Transverse colon (tissue), 4 donors: ENCODE results near the gene OR5H2. TPM values are rescaled to one million over a fixed set of nuclear protein-coding genes. Genes with fewer than 3 reads are reported as not detected.
A peak's percentile ranks its signal among the peaks of the same experiment; 100 is the strongest.

Experiments used
- DNase-seq: peaks from one replicate; pipeline ENCODE4 v3.0.0-alpha.2; 2019
- H3K27ac ChIP-seq, 4 donors: fragments of 200-600 bp; sonication (generic); 2 replicates each; pipeline ENCODE4 v1.5.1; 2016 to 2018; ENCODE audit warnings: inconsistent platforms in 4 of 4
- H3K27me3 ChIP-seq: fragments of 200-600 bp; sonication (generic); 2 replicates; pipeline ENCODE4 v1.5.1; 2017; ENCODE audit warnings: inconsistent platforms
- H3K36me3 ChIP-seq, 4 donors: fragments of 200-600 bp; sonication (generic); 2 replicates each; pipeline ENCODE4 v1.5.1; 2017 to 2019; ENCODE audit warnings: inconsistent platforms in 4 of 4
- H3K4me1 ChIP-seq, 4 donors: fragments of 200-600 bp; sonication (generic); 2 replicates each; pipeline ENCODE4 v1.5.1; 2017 to 2020; ENCODE audit warnings: inconsistent platforms in 4 of 4
- H3K4me3 ChIP-seq, 4 donors: fragments of 200-600 bp; sonication (generic); 1 replicate in 1 of 4; 2 replicates in 3 of 4; pipeline versions ENCODE4 v1.5.1 to v1.6.1; 2017 to 2019; ENCODE audit warnings: inconsistent platforms in 4 of 4
- H3K9me3 ChIP-seq, 2 donors: fragments of 200-600 bp; sonication (generic); 2 replicates each; pipeline ENCODE4 v1.5.1; 2017 to 2019; ENCODE audit warnings: inconsistent platforms in 2 of 2
- EP300 ChIP-seq: sonication (generic); formaldehyde crosslinking; IDR thresholded peaks from one replicate; pipeline ENCODE4 v1.6.1; 2017; ENCODE audit warnings: antibody characterized with exemption, low read depth
- POLR2A ChIP-seq: fragments of 450-650 bp; IDR thresholded peaks from one replicate; pipeline ENCODE4 v1.6.1; 2016; ENCODE audit warnings: antibody characterized with exemption, mild to moderate bottlenecking, moderate library complexity
- POLR2AphosphoS5 ChIP-seq, 3 donors: sonication (generic); formaldehyde crosslinking; IDR thresholded peaks; one replicate each; pipeline ENCODE4 v1.6.1; 2016; ENCODE audit warnings: antibody characterized with exemption in 3 of 3
- WGBS, 2 donors: methylation state at CpG; one replicate each; pipeline ENCODE4 v1.1.5; 2018; ENCODE audit warnings: low coverage in 1 of 2; 5-methylcytosine and 5-hydroxymethylcytosine counted together
- in situ Hi-C, 4 donors: fragments of 200-750 bp; cut with MboI; loops; one replicate each; pipeline versions ENCODE4 v1.15.0 to v1.15.1; 2017; ENCODE audit warnings: low sequenced_read_pairs in 3 of 4, low pct_ligation_motif_present in 1 of 4, low pct_unique_long_range_greater_than_20kb in 1 of 4
- intact Hi-C: fragments of 100-400 bp; cut with DNase I; formaldehyde crosslinking; loops from one replicate; pipeline ENCODE4 v1.15.1; 2023; ENCODE audit warnings: low total_unique reads
- total RNA-seq, 4 donors: library from RNA; depleted of rRNA; stranded (reverse); fragments of >200 nt; gene quantifications; one replicate each; pipeline ENCODE4 v1.1.0, GENCODE V29; 2016
- TF ChIP-seq, protein P1 (sequence below), 5 experiments: fragments of 200-600 bp in 3 of 5; fragments of 450-650 bp in 2 of 5; sonication (generic) in 3 of 5; IDR thresholded peaks; 1 replicate in 2 of 5; 2 replicates in 3 of 5; pipeline ENCODE4 v1.5.1; 2016 to 2017; ENCODE audit warnings: antibody characterized with exemption in 5 of 5, inconsistent platforms in 3 of 5, mild to moderate bottlenecking in 2 of 5, moderate library complexity in 1 of 5

Gene OR5H2
- total RNA-seq, 4 donors from 2014 or later, result not detected

GRCh38 chr3:98328933-98329332 is 46.6 kb downstream of the OR5H2 start:
- Histone ChIP-seq H3K4me3 (no peak overlapping the region), H3K27ac (no peak overlapping the region), H3K4me1 (no peaks in the 10 kb centered on the region), H3K36me3 (no peaks in the 10 kb centered on the region), H3K9me3 (no peaks in the 10 kb centered on the region), H3K27me3 (no peaks in the 10 kb centered on the region)
- in situ Hi-C loops, result loop anchor here in 3 of 4 donors (25.0 kb wide), 3 partner anchors 258 to 542 kb away; partner anchors contain the start of genes CPOX (in 2 of the 3) and GABRR3 (in 1 of the 3)
- intact Hi-C loops, result loop anchor here (10.0 kb wide), 1 partner anchor 284 kb away; no protein-coding TSS in a partner anchor
- no peak for DNase-seq
- TF ChIP-seq, protein P1, sequence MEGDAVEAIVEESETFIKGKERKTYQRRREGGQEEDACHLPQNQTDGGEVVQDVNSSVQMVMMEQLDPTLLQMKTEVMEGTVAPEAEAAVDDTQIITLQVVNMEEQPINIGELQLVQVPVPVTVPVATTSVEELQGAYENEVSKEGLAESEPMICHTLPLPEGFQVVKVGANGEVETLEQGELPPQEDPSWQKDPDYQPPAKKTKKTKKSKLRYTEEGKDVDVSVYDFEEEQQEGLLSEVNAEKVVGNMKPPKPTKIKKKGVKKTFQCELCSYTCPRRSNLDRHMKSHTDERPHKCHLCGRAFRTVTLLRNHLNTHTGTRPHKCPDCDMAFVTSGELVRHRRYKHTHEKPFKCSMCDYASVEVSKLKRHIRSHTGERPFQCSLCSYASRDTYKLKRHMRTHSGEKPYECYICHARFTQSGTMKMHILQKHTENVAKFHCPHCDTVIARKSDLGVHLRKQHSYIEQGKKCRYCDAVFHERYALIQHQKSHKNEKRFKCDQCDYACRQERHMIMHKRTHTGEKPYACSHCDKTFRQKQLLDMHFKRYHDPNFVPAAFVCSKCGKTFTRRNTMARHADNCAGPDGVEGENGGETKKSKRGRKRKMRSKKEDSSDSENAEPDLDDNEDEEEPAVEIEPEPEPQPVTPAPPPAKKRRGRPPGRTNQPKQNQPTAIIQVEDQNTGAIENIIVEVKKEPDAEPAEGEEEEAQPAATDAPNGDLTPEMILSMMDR (IDR thresholded peaks at IDR 0.05), result no peak
- TF ChIP-seq POLR2AphosphoS5 (IDR thresholded peaks at IDR 0.05) (no peak), POLR2A (no peak), EP300 (no peak)
- 59% methylated on average over 5 of the region's 5 CpGs; no CpG with 5 or more reads in 1 of the 2 donors for WGBS, 2 donors

DNA sequence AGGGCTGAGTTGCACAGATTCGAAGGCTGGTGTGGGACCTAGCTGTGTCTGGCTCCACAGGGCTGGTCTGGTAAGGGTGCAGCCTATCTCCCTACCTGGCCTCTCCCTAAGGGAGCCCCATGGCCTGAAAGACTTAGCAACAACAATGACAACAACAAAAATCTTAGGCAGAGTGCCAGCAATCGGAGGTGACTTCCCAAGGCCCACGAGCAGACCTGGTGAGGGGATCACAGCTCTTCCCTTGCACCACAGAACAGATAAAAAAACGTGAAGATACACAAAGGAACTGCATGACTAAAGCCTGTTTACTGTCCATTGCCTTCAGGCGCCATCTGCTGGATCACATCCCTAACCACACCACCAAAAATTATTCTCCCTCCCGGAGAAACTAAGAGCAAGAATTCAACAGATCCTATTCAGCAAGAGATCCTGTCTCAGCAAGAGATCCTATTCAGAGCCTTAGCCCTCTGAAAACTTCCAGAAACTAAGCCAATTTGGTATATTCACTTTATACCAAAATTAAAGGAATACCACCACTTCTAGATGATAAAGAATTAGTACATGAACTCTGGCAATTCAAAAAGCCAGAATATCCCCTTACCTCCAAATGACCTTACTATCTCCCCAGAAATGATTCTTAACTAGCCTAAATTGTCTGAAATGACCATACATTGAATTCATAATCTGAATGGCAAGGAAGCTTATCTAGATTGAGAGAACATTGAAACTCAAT is 47.3 kb downstream of the OR5H2 start:
- in situ Hi-C loops, result loop anchor here (5.0 to 25.0 kb wide), 5 partner anchors 258 to 542 kb away; partner anchors contain the start of genes CPOX (in 2 of the 4) and GABRR3 (in 1 of the 4)
- no peak overlapping the region for H3K4me3 ChIP-seq

DNA sequence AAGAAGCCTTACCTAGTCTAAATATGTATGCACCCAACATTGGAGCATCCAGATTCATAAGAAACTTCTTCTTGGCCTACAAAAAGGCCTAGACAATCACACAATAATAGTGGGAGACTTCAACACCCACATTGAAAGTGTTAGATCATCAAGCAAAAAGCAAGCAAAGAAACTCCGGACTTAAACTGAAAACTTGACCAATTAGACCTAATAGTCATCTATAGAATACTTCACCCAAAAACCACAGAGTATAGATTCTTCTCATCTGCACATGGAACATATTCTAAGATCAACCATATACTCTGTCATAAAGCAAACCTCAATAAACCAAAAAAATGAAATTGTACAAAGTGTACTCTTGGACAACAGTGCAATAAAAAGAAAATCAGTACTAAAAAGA is 49.0 kb downstream of the OR5H2 start:
- intact Hi-C loops (no loop called here), in situ Hi-C loops (loop anchor here (5.0 to 25.0 kb wide), 5 partner anchors 256 to 544 kb away; partner anchors contain the start of genes CPOX (in 2 of the 4) and GABRR3 (in 1 of the 4))
- H3K27ac ChIP-seq, result no peak overlapping the region
- no peak overlapping the region for H3K4me3 ChIP-seq
- no peak for DNase-seq
- no peaks in the 10 kb centered on the region for H3K4me1 ChIP-seq
- no peaks in the 10 kb centered on the region for H3K36me3 ChIP-seq
- WGBS, 2 donors, result 64 to 70% methylated on average over 1 of the region's 1 CpG
- TF ChIP-seq POLR2AphosphoS5 (IDR thresholded peaks at IDR 0.05) (no peak), POLR2A (no peak), EP300 (no peak)
- TF ChIP-seq, protein P1 (IDR thresholded peaks at IDR 0.05), result no peak
- no peaks in the 10 kb centered on the region for H3K27me3 ChIP-seq
- no peaks in the 10 kb centered on the region for H3K9me3 ChIP-seq

More for the DNA sequence above, 47.3 kb downstream of the OR5H2 start:
- intact Hi-C loops, result loop anchor here (10.0 kb wide), 1 partner anchor 285 kb away; no protein-coding TSS in a partner anchor
- DNase-seq, result peak; percentile 15
- H3K27me3 ChIP-seq, result no peaks in the 10 kb centered on the region
- H3K27ac ChIP-seq, result no peak overlapping the region
- H3K36me3 ChIP-seq, result no peaks in the 10 kb centered on the region
- WGBS, 2 donors, result 2 to 8% methylated on average over 5 to 6 of the region's 6 CpGs
- no peaks in the 10 kb centered on the region for H3K9me3 ChIP-seq
- no peaks in the 10 kb centered on the region for H3K4me1 ChIP-seq
- TF ChIP-seq POLR2AphosphoS5 (IDR thresholded peaks at IDR 0.05) (no peak), POLR2A (no peak), EP300 (no peak)
- TF ChIP-seq, protein P1 (IDR thresholded peaks at IDR 0.05), result peak; percentile 45 to 61 (median 50)

Other genes with a start within 250 kb of the OR5H2 start
- not detected for gene GABRR3, start 247.2 kb upstream of the OR5H2 start, total RNA-seq
- not detected for gene OR5AC2, start 195.3 kb upstream of the OR5H2 start, total RNA-seq
- not detected for gene OR5H1, start 151.8 kb upstream of the OR5H2 start, total RNA-seq
- not detected for gene OR5H14, start 135.0 kb upstream of the OR5H2 start, total RNA-seq
- gene OR5H15, start 115.8 kb upstream of the OR5H2 start, total RNA-seq, result not detected
- not detected for gene OR5H6, start 18.3 kb upstream of the OR5H2 start, total RNA-seq
- not detected for gene OR5K4, start 71.3 kb downstream of the OR5H2 start, total RNA-seq
- not detected for gene OR5K3, start 108.2 kb downstream of the OR5H2 start, total RNA-seq
- gene OR5K1, start 180.7 kb downstream of the OR5H2 start, total RNA-seq, result not detected
- gene OR5K2, start 215.2 kb downstream of the OR5H2 start, total RNA-seq, result not detected
- 100 to 1,000 TPM; 105 to 202 (median 162) TPM for gene CLDND1, start 240.4 kb downstream of the OR5H2 start, total RNA-seq
- 10 to 100 TPM in 1 of 4 donors, 1 to 10 TPM in 2, under 1 TPM in 1; 0.60 to 11.7 (median 5.5) TPM for gene GPR15, start 249.5 kb downstream of the OR5H2 start, total RNA-seq